ENCODE data around the gene ABHD16A.

- TF ChIP-seq CTCF (IDR thresholded peaks at IDR 0.05; ENCODE audit: poor library complexity, severe bottlenecking) (no peak), POLR2AphosphoS5 (IDR thresholded peaks at IDR 0.05) (no peak), RAD21 (conservative IDR thresholded peaks at IDR 0.05) (no peak)
Measured at GRCh38 chr6:31728767-31729514, 25.8 kb upstream of the ABHD16A start, which contains the start of gene DDAH2.

Data from neural cell (in vitro differentiated cells).